HUDEP-2 (cell line): ENCODE data around the gene CBR3.
"Not testable (repeated sequence)": the region's sequence is repeated elsewhere in the genome, so short reads cannot be mapped to it uniquely, and the experiment has no call there.

ENCODE experiments used
- DNase-seq, 76 experiments: peaks; one replicate each; lab custom pipeline; 2025; ENCODE audit not compliant: unreplicated experiment in 76 of 76; lab: John Stamatoyannopoulos, UW

The CBR3 gene

DNA sequence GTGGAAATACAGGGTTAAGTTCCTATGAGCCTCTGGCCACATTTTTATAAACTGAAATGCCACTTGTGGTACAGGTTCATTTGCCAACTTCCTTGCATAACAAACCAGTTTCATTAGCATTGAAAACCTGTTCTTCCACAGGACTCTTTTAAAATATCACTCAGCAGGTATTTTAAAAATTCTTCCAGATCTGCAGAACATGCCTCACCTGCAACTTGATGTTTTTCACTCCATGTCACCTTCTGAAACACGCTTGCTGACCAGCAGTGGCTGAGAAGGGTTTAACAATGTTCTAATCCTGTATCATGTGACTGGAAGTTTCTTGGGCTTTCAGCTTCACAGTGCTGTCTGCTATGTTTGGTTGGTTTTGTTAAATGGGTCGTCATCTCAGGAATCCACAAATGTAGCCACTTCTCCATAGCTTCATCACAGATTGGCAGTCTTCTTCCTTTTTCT lies 17.6 kb upstream of the CBR3 start:
- DNase-seq = no peak

- no peak for DNase-seq
Observed at GRCh38 chr21:36120304-36120888, 14.5 kb upstream of the CBR3 start.

DNA sequence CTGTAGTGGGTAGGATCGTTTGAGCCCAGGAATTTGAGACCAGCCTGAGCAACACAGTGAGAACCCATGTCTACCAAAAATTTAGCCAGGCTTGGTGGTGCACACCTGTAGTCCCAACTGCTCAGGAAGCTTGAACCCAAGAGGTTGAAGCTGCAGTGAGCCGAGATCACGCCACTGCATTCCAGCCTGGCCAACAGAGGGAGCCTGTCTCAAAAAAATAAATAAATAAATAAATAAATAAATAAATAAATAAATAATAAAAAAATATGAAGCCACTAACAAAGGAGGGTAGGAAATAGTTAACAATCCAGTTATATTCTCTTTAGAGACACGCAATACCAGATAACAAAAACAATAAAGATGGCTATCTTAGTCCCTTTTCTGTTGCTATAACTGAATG lies 11.9 kb upstream of the CBR3 start:
- peak in 2 of 76 experiments; percentile 5 to 11 for DNase-seq

- no peak for DNase-seq
Observed at GRCh38 chr21:36124395-36124794, 10.5 kb upstream of the CBR3 start.

- DNase-seq = peak in 34 of 76 experiments; percentile 7 to 56 (median 30)
Observed at GRCh38 chr21:36125512-36126207, 9.2 kb upstream of the CBR3 start.

DNA sequence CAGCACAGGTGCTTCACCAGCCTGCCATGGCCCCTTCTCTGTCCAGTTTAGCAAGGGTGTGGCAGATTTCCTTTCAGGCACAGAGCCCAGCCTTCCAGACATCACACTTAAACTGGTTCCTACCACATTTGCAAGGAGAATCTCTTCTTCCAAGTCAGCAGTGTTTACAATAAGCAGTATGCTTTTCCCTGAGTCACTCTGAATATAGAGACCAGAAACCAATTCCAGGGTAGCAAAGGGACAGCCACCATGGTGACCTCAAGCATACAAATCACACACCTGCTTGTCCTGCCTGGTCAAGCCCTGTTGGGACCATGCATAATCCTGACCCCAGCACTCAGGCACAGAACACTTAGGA lies 8.7 kb upstream of the CBR3 start:
- no peak for DNase-seq

DNA sequence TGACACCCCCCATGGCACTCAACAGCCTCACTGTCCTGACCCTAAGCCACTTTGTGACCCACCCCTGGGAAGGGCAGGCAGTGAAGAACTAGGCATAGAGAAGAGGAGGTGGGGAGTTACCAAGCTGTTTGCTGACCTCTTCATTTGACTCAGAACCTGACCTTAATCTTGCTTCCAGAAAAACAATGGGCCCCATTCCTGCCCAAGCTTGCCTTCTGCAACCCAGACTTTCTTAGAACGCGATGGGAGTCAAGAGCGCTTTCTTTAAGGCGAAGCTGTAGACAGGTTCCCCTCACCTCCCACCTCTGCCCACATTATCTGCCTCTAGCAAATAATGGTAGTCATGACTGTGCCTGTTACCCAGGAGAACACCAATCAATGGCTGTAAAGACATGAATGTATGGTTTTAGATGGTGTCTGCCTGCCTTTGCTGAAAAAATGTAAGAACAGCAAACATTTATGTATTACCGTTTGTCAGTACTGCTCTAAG lies 8.2 kb upstream of the CBR3 start:
- DNase-seq = no peak

GRCh38 chr21:36127250-36127904 lies 7.5 kb upstream of the CBR3 start:
- no peak for DNase-seq

DNA sequence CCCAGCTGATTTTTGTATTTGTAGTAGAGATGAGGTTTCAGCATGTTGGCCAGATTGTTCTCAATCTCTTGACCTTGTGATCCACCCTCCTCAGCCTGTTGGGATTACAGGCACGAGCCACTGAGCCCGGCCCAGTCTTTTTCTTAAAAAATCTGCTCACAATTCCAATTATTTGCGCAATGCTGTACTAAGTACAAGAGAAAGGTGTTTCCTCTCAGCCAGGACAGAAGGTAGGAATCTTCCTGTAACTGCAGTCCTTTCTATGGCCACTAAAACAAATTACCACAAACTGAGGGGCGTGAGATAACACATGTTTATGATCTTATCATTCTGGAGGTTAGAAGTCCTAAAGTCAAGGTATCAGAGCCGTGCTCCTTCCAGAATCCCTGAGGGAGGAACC lies 6.9 kb upstream of the CBR3 start:
- DNase-seq = no peak

DNA sequence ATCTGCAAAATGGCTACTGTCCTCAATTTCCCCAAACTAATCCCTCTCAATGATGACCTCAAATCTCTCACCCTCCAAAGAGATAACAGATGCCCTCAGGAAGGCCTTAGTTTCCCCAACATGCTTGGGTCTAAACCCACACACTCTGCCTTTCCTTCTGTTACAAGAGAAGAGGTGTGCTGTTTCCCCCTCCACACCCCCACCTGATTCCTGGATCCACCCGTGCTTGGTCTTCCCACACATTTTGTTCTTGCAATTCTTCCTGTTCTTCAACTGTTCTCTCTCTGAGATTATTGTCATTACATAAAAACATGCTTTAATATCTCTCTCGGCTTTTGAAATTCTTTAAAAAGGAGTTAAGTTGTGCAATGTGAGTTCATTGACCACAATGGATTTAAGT lies 5.7 kb upstream of the CBR3 start:
- DNase-seq = no peak

DNA sequence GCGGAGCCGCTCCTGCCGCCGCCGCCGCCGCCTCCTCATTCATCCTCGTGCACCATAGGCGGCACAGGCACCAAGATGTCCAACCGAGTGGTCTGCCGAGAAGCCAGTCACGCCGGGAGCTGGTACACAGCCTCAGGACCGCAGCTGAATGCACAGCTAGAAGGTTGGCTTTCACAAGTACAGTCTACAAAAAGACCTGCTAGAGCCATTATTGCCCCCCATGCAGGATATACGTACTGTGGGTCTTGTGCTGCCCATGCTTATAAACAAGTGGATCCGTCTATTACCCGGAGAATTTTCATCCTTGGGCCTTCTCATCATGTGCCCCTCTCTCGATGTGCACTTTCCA lies 4.5 kb upstream of the CBR3 start:
- DNase-seq = not testable (repeated sequence)

- DNase-seq = not testable (repeated sequence)
Observed at GRCh38 chr21:36130839-36131238, 4.0 kb upstream of the CBR3 start.

- DNase-seq = no peak
Observed at GRCh38 chr21:36132696-36133095, 2.2 kb upstream of the CBR3 start.

GRCh38 chr21:36135391-36136102 lies 668 bp downstream of the CBR3 start:
- DNase-seq = peak in 16 of 76 experiments; percentile 9 to 38 (median 18)

DNA sequence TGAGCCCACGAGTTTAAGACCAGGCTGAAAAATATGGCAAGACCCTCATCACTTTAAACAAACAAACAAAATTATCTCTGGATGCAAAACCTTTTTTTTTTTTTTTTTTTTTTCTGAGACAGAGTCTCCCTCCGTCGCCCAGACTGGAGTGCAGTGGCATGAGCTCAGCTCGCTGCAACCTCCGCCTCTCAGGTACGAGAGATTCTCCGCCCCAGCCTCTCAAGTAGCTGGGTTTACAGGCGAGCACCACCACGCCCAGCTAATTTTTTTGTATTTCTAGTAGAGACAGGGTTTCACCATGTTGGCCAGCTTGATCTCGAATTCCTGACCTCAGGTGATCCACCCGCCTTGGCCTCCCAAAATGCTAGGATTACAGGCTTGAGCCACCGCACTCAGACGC lies 4.9 kb downstream of the CBR3 start:
- not testable (repeated sequence) for DNase-seq

DNA sequence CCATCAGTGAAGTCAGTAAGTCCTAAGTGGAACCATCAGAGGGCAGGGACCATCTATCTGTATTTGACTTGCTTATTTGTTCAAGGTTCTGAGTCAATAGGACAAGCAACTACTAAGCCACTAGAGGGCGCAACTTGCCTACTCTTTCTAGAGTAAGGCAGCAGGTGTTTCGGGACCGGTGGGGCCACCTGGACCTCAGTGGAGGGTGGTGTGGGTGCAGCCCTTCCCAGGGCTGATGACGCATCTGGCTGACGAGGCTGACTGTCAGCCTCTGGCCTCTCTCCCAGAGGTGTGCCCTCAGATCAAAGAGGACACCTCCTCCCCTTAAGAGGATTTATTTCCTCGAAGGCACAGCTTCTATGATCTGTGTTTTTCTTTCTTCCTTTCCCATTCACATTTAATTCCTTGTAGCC lies 6.6 kb downstream of the CBR3 start:
- DNase-seq = peak in 73 of 76 experiments; percentile 19 to 87 (median 64)

DNA sequence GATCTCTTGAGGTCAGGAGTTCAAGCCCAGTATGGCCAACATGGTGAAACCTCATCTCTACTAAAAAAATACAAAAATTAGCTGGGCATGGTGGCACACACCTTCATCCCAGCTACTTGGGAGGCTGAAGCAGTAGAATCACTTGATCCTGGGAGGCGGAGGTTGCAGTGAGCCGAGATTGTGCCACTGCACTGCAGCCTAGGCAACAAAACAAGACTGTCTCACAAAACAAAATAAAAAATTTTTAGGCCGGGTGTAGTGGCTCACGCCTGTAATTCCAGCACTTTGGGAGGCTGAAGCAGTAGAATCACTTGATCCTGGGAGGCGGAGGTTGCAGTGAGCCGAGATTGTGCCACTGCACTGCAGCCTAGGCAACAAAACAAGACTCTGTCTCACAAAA lies 9.4 kb downstream of the CBR3 start:
- not testable (repeated sequence) for DNase-seq

- DNase-seq = no peak
Observed at GRCh38 chr21:36145259-36145658, 10.4 kb downstream of the CBR3 start.

DNA sequence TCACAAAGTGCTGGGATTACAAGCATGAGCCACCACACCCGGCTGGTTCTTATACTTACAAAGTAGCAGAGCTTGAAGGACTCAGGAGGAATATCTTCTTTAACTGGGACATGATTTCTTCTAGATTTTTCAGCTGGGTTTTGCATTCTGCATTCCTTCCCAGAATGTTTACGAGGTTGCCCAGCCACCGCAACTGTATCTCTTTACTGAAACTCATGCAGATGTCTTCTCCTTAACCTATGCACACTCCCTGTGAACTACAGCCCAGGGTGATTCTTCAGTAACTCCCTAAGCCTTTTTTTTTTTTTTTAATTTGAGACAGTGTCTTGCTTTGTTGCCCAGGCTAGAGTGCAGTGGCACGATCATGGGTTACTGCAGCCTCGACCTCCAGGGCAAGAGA lies 13.0 kb downstream of the CBR3 start:
- no peak for DNase-seq

DNA sequence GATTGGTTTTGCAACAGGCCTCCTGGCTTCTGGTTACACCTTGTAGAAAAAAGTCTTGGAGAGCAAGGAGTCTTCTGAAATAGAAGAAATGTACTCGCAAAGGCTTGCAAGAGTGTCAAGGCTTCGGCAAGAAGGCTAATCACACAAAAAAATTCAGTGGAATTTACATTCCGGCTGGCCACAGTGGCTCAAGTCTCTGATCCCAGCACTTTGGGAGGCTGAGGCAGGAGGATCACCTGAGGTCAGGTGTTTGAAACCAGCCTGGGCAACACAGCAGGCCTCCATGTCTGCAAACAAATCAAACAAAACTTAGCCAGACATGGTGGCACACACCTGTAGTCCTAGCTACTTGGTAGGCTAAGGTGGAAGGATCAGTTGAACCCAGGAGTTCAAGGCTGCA lies 14.0 kb downstream of the CBR3 start:
- DNase-seq = no peak
